ENCODE measurements around the gene S100A1. TPM values are rescaled to one million over a fixed set of nuclear protein-coding genes. Genes with fewer than 3 reads are reported as not detected.

Gene S100A1
- total RNA-seq, 1 donor from 2014 or later: not detected

DNA sequence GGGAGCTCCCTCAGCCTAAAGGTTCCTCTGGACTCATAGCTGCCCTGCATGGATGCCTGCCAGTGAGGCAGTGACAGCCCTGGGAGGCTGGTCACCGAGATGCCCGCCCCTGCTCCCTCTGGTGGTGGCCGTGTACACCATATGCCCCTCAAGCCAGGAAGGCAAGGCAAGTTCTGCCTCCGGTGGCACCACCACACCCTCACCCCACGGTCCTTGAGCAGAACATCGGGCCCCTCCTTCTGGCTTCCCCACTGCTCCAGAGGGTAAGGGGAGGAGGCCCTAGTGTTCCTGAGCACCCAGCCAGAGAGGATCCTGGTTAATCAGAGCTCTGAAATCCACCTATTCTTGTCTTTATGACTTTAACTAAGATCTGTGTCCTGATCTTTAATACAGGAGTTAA is 10.6 kb upstream of the S100A1 start:
- H3K27me3 Mint-ChIP-seq: no peaks in the 10 kb centered on the region
- no peak overlapping the region for H3K4me3 Mint-ChIP-seq (ENCODE audit: low read depth)
- H3K9me3 Mint-ChIP-seq (ENCODE audit: low read depth): no peaks in the 10 kb centered on the region
- TF ChIP-seq, protein P1, sequence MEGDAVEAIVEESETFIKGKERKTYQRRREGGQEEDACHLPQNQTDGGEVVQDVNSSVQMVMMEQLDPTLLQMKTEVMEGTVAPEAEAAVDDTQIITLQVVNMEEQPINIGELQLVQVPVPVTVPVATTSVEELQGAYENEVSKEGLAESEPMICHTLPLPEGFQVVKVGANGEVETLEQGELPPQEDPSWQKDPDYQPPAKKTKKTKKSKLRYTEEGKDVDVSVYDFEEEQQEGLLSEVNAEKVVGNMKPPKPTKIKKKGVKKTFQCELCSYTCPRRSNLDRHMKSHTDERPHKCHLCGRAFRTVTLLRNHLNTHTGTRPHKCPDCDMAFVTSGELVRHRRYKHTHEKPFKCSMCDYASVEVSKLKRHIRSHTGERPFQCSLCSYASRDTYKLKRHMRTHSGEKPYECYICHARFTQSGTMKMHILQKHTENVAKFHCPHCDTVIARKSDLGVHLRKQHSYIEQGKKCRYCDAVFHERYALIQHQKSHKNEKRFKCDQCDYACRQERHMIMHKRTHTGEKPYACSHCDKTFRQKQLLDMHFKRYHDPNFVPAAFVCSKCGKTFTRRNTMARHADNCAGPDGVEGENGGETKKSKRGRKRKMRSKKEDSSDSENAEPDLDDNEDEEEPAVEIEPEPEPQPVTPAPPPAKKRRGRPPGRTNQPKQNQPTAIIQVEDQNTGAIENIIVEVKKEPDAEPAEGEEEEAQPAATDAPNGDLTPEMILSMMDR (IDR thresholded peaks at IDR 0.05; ENCODE audit: unreplicated experiment): peak; percentile 64
- H3K4me1 Mint-ChIP-seq (ENCODE audit: low read depth): peaks cover 7% of the 10 kb centered on the region
- DNase-seq (ENCODE audit: low spot score, unreplicated experiment): peak; percentile 43
- H3K27ac Mint-ChIP-seq: no peak overlapping the region
- peaks cover 8% of the 10 kb centered on the region for H3K36me3 Mint-ChIP-seq (ENCODE audit: insufficient read depth)

DNA sequence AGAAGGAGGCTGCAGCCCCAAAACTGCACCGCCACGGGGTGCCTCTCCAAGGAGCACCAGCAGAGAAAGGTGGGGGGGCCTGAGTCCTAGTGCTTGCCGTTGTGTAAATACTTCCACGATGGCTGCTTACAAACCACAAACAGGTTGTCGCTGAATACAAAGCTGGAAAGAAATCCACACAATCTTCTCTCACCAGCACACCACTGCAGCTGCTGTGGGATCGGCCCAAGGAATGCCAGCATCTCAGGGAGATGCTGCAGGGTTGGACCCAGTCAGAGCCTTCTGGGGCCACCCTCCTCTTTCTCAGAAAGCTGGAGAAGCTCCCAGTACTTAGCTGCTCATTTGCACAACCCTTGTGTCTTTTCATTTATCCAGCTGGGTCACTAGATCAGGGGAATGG is 9.1 kb upstream of the S100A1 start:
- TF ChIP-seq, protein P1 (IDR thresholded peaks at IDR 0.05; ENCODE audit: unreplicated experiment): no peak
- no peak for DNase-seq (ENCODE audit: low spot score, unreplicated experiment)
- peaks cover 1% of the 10 kb centered on the region for H3K4me1 Mint-ChIP-seq (ENCODE audit: low read depth)
- H3K27ac Mint-ChIP-seq: no peak overlapping the region
- no peaks in the 10 kb centered on the region for H3K27me3 Mint-ChIP-seq
- no peaks in the 10 kb centered on the region for H3K9me3 Mint-ChIP-seq (ENCODE audit: low read depth)
- peaks cover 13% of the 10 kb centered on the region for H3K36me3 Mint-ChIP-seq (ENCODE audit: insufficient read depth)
- no peak overlapping the region for H3K4me3 Mint-ChIP-seq (ENCODE audit: low read depth)

DNA sequence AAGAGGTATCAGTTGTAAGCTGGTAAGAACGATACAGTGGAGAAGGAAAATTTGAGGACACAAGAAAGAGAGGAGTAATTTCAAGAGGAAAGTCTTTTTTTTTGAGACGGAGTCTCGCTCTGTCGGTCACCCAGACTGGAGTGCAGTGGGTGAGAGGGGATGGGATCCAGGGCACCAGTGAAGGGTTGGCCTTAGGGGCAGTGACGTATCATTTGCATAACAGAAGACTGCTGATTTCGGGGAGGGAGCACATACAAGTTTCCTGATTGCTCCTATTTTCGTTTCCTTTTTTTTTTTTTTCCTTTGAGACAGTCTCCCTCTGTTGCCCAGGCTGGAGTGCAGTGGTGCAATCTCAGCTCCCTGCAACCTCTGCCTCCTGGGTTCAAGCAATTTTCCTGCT is 5.1 kb upstream of the S100A1 start:
- H3K9me3 Mint-ChIP-seq (ENCODE audit: low read depth): no peaks in the 10 kb centered on the region

GRCh38 chr1:153624965-153625611 is 3.1 kb upstream of the S100A1 start:
- TF ChIP-seq, protein P1 (IDR thresholded peaks at IDR 0.05; ENCODE audit: unreplicated experiment): no peak
- no peak for DNase-seq (ENCODE audit: low spot score, unreplicated experiment)
- Mint-ChIP-seq H3K4me1 (ENCODE audit: low read depth) (peaks cover 22% of the 10 kb centered on the region), H3K27ac (no peak overlapping the region), H3K9me3 (ENCODE audit: low read depth) (no peaks in the 10 kb centered on the region), H3K4me3 (ENCODE audit: low read depth) (no peak overlapping the region), H3K36me3 (ENCODE audit: insufficient read depth) (peaks cover 10% of the 10 kb centered on the region), H3K27me3 (no peaks in the 10 kb centered on the region)

More for the DNA sequence above, 5.1 kb upstream of the S100A1 start:
- DNase-seq (ENCODE audit: low spot score, unreplicated experiment): no peak
- Mint-ChIP-seq H3K27me3 (no peaks in the 10 kb centered on the region), H3K4me1 (ENCODE audit: low read depth) (peaks cover 20% of the 10 kb centered on the region), H3K4me3 (ENCODE audit: low read depth) (no peak overlapping the region), H3K36me3 (ENCODE audit: insufficient read depth) (peaks cover 15% of the 10 kb centered on the region), H3K27ac (peak overlapping the region; percentile 33)
- TF ChIP-seq, protein P1 (IDR thresholded peaks at IDR 0.05; ENCODE audit: unreplicated experiment): no peak

GRCh38 chr1:153626477-153626903 is 1.7 kb upstream of the S100A1 start:
- Mint-ChIP-seq H3K4me1 (ENCODE audit: low read depth) (peaks cover 32% of the 10 kb centered on the region), H3K27me3 (no peaks in the 10 kb centered on the region), H3K4me3 (ENCODE audit: low read depth) (peak overlapping the region; percentile 92), H3K9me3 (ENCODE audit: low read depth) (no peaks in the 10 kb centered on the region), H3K36me3 (ENCODE audit: insufficient read depth) (peaks cover 7% of the 10 kb centered on the region), H3K27ac (peak overlapping the region; percentile 99)
- TF ChIP-seq, protein P1 (IDR thresholded peaks at IDR 0.05; ENCODE audit: unreplicated experiment): no peak
- no peak for DNase-seq (ENCODE audit: low spot score, unreplicated experiment)

Measured in progenitor cell of endocrine pancreas (in vitro differentiated cells).